Inflammatory macrophage treated with lipopolysaccharide for 4 hours (primary cell): ENCODE measurements around the gene B4GAT1.

ENCODE experiments used
- DNase-seq: peaks from one replicate; pipeline ENCODE4 v3.0.0-alpha.2; 2020

B4GAT1 gene

DNA sequence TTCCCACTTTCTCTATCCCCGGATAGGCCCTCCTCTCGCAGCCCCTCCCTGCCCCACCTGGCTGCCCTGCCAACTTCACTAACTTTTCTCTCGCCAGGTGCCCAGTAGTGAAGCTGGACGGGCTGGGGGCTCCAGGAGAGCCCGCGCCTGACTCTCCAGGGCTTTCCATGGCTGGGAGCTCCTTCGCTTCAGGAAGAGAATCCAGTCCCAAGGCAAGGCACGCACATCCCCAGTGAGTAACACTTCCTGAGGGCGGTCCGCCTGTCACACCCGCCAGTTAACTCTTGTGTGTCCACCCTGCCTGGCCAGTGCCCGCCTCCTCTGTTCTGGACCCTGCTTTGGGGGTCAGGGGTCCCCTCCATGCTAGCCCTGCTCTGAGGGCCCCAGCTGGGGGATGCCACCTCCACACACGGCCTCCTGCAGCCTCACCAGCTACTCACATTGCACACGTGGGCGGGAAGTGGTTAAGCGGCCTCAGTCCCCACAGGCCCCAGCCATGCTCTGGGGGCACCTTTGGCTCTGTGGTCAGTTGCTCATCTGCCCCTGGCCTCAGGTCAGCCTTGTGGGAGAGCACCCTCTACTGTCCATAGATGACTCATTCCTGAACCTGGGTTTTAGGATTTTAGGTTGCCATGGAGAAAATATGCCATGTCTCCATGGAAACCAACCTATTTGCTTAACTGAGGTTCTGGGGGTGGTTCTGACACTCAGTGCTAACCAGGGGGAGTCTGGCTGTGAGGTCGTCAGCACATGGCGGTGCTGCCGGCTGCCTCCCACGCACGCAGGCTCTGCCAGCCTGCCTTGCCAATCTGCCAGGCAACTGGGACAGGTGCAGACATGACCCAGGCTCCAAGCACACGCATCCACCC is 11.0 kb downstream of the B4GAT1 start, which contains the start of gene RIN1:
Gene RIN1 (minus strand): TSS at position 201 of the 869 bp plus-strand sequence. CDS start 32 bp downstream, at position 169.
- DNase-seq: peak; percentile 75

DNA sequence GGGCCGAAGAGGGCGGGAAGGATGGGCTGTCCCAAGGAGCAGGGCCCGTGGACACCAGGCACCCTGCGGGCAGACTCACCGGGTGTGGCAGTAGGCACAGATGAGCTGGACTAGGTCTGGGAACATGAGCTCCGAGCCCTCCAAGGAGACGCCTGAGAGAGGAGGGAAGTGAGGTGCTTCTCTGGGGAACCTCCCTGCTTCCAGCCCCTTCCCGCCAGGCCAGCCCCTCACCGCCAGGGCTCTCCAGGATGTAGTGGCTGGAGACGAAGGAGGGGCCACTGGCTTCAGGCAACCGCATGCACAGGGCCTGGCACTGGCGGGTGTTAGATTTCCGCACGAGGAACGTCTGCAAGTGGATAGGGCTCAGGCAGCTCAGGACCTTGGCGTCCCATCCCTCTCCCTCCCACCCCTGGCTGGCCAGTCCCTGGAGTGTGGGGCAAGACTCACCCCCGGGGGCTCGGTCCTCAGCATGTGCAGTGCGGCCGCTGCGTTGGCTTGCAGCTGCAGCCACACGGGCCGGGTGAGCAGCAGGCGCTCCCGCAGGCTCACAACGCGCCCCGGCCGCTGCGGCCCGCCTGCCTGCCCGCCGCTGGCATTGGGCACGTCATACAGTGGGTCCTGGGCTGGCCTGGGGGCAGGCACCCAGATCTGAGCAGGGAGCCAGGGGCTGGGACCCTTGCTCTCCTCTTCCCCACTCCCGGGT is 11.7 kb downstream of the B4GAT1 start:
- no peak for DNase-seq

DNA sequence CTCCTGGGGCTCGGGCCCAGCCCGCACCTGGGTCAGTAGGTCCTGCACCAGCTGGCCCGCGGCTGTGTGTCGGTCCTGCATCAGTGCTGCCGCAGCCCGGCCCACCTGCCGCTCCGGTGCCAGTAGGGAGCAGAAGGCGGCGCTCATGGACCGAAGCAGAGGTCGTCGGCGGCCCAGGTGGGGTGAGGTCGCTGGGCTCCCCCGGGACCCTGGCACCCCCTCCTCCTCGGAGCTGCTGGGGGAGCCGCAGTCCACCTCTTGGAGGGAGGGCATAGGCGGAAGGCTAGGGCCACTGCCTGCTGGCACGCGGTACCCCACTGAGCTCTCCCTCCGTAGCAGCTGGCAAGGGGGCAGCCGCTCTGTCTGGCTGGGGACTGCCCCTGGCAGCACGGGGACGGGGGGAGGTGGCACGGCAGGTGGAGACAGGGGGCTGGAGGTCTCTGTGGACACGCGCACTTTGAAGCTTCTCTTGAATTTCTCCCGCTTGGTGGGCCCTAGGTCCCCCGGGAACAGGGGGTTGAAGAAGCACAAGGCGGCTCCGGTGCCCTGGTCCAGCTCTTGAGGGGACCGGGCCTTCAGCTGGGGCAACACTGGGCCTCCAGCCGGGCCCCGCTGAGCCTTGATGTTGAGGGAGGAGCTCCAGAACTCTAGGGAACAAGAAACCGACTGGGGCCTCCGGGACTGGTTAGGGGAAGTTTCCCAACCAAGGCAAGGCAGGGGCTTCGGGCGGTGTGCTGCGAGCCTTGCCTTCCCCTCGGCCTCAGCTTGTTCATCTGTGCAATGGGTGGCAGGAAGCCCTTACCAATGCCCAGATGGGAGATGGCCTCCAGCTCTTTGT is 12.6 kb downstream of the B4GAT1 start:
- DNase-seq: peak; percentile 59

DNA sequence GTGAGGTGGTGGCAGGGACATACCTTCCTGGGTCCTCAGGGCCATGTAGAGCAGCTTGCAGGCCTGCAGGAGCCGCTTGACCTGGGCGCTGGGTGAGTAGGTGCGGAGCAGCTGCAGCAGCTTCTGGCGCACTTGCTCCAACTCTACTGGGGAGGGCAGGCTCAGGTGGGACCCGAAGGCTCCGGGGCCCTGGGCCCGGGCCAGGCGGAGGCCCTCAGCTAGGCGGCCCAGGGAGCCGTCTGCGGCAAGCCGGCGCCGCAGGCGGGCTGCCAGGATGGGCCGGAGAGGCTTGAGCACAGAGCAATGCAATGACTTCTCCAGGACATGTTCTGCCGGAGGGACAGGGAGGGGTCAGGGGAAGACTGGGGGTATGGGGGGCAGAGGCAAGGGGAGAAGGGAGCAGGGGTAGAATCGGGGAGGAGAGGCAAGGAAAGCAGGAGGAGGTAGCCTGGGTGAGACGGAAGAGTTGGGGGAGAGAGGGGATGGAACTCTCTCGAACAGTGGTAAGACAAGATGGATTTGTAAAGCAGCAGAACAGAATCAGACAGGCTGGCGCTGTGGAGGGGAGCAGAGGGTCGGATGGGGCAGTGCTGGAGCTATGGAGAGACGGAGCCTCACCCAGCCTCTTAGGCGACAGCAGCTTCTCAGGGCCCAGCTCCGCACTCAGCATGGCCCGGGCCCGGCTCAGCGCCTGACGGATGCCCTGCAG is 13.4 kb downstream of the B4GAT1 start:
- DNase-seq: no peak

DNA sequence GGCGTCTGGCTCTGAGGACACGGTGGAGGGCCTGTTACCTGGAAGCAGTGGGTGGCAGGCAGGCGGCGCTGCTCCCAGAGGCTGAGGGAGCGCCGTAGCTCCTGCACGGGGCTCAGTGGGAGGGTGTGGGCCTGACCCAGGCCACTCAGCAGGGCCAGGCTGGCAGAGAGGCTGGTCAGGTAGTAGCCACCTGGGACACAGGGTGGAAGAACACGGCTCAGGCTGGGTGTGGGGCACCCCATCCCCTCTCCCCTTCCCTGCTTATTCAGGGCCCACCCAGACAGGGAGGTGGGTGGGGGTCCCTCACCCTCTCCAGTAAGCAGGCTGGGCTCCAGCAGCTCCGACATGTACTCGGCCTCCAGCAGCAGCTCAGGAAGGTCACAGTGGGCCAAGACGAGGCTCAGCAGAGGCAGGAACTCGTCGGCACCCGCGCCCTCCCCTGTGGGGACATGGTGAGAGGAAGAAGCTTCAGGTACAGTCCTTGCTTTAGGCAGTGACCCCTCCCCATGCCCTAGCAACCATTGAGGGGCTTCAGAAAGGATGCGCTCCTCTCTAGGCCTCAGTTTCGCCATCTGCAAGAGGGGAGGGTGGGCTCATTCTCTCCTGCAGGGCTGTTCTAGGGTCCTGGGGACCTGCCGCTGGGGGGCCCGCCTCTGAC is 14.1 kb downstream of the B4GAT1 start:
- no peak for DNase-seq

DNA sequence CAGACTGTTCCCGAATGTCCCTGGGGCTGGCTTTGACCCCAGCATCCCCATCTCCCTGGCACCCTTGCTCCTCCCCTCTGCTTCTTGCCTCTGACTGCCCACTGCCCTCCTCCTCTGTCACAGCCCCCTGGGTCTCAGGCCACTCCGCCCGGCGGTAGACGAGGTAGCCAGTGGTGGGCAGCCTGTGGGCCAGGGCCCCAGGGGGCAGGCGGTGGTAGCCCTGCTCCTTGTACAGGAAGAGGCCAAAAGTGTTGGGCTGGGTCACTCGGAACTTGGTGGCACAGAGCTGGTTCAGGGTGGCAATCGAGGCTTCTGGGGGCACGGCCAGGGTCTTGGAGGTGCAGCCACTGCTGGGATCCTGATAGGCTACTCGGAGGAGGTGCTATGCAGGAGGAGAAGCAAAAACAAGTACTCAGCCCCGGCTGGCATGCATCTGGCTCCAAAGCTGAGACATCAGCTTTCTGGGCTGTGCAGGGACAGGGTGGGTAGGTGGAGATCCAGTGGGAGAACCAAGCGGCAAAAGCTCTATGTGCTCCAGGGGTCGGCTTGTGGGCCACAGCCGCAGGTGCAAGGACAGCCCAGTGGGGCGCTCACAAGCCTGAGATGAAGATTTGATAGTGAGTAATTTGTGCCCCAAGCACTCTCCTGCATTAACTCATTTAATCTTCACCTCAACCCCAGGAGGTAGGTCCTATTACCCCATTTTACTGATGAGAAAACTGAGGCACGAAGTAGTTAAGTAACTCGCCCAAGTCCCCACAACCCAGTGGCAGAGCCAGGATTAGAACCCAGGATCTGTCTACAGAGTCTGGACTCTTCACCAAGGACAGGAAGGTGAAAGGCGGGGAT is 14.8 kb downstream of the B4GAT1 start:
- no peak for DNase-seq

DNA sequence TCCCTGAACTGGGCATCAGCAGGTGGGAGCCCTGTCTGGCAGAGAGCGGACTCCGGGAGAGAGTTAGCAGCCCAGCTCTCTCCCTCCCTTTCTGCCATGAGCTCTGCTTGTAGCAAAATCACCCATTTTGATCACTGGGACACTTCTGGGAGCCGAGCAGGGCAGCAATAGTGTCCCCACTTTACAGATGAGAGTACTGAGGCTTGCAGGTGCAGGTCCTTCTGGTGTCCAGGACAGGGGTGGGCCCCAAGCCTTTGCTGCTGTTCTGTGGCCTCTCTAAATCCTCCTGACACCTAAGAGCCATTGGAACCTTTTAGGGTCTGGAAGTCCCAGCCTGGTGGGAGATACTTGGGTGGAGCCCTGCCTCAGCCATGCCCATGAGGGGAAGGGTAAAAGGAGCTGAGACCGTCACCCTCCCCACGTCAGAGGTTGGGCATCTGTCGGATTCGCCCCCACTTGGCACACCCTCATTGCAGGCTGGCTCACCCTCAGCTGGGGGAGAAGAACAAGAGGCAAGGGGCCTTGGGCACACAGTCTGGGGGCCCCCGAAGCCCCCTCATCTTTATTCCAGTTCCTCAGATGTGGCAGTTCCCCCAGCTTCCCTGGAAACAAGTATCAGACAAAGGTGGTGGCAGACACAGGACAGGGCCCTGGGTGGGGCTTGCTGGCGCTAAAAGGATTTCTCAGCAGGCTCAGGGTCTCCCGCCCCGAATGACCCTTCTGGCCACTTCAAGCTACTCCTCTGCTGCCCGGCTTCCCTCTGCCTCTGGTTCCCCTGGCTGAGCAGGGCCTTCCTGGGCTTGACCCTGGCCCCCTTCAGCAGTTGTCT is 15.7 kb downstream of the B4GAT1 start:
- DNase-seq: no peak

DNA sequence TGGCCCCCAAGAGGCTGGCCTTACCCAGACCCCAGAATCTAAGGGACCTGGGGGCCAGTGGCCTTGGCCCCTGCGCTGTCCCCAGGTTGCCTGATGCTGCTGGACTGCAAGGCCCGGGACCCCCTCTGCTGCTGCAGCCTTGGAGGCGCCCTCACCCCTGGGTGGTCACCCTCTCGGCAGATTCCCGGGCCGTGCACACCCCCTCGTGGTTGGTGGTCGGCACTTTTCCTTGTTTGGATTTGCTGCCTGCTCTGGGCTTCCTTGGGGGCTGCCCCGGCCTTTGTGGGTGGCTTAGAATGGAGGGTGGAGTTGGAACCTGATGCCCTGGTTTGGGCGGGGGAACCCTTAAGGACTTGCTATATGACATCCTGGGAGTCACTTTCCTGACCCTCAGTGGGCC is 16.5 kb downstream of the B4GAT1 start:
- no peak for DNase-seq

DNA sequence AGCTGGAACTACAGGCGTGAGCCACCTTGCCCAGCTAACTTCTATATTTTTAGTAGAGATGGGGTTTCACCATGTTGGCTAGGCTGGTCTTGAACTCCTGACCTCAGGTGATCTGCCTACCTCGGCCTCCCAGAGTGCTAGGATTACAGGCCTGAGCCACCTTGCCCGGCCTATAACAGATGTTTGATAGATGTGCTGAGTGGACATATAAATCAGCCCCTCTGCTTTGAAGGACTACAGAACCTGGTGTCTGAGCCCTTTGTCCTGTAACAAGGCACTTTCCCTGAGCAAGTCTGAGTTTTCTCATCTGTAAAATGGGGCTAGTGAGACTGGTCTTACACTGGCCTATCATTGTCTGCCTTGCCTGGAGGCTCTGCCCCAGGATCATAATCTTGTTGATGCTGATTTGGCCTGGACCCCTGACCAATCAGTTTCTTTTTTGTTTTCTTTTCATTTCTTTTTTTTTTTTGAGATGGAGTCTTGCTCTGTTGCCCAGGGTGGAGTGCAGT is 18.2 kb downstream of the B4GAT1 start:
- no peak for DNase-seq

DNA sequence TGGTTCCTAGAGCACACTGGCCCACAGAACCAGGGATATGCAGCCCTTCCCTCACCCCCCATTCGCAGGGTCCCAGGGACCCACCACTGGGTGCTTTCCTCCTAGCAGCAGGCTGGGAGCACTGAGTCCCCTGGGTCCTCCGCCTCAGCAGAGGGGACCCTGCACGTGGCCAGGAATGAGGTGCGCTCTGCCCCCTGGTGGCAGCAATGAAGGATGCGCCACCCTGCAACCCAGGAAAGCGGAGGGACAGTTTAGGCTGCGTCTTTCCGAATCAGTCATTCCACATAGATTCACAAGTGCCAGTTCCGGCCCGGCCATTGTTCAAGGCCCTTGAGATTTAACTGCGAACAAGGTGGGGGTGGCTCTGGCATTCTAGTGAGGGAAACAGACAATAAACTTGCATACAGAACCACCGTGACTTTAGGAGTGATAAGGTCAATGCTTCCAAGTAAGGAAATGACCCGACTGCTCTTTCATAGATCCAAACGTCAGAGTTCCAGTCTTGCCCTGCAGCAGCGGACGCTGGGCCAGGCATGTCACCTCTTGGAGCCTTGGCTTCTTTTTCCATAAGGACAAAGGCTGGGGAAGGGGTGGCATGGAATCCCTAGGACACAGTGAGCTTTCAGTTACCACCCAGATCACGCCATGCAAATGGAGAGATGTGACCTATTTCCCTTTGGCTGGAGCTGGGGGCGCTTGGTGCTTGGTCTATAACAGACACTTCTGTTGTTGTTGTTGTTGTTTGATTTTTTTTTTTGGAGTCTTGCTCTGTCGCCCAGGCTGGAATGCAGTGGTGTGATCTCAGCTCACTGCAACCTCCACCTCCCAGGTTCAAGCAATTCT is 18.9 kb downstream of the B4GAT1 start:
- peak; percentile 64 for DNase-seq

DNA sequence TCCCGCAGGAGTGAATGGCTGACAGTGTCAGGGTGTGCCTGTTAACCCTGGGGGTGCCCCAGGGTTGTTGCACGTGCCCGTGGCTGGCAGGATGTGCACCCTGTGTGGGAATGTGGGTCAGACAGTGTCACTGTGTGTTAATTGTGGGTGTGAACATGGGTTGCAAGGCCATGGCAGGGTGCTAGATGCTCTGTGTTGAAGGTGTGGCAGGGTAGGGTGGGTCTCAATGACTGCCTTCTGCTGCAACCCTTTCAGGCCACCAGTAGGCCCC is 19.5 kb downstream of the B4GAT1 start:
- no peak for DNase-seq

DNA sequence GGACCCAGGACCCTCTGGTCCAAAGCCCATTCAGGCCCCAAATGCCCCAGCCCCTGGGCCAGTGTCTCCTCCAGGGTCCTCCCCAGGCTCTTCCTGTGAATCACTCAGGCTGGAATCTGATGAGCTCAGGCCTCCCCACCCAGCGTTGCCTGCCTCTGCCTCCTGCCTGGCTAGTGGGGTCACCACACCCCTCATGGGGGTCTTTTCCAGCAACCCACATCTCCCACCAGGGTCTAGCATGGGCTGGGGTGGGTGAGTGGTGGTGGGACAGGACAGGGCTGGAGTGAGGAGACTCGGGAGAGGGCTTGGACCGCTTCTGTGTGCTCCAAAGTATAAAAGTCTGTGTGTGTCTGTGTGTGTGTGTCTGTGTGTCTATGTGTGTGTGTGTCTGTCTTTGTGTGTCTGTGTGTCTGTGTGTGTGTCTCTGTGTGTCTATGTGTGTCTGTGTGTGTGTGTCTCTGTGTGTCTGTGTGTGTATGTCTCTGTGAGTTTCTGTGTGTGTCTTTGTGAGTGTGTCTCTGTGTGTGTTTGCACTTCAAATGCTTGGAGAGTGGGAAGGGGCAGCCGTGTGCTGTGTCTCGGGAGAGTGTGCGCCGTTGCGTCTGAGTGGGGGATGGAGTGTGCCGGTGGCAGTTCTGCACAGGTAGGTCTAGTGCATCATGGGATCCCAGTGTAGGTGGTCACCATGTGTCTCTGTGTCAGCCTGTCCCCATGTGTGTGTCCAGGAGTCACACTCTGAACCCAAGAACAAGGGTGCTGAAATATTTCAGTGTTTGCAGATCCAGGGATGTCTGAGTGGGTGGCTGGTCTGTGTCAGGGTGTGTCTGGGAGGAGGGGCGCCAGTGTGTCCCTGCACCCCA is 20.0 kb downstream of the B4GAT1 start:
- no peak for DNase-seq

DNA sequence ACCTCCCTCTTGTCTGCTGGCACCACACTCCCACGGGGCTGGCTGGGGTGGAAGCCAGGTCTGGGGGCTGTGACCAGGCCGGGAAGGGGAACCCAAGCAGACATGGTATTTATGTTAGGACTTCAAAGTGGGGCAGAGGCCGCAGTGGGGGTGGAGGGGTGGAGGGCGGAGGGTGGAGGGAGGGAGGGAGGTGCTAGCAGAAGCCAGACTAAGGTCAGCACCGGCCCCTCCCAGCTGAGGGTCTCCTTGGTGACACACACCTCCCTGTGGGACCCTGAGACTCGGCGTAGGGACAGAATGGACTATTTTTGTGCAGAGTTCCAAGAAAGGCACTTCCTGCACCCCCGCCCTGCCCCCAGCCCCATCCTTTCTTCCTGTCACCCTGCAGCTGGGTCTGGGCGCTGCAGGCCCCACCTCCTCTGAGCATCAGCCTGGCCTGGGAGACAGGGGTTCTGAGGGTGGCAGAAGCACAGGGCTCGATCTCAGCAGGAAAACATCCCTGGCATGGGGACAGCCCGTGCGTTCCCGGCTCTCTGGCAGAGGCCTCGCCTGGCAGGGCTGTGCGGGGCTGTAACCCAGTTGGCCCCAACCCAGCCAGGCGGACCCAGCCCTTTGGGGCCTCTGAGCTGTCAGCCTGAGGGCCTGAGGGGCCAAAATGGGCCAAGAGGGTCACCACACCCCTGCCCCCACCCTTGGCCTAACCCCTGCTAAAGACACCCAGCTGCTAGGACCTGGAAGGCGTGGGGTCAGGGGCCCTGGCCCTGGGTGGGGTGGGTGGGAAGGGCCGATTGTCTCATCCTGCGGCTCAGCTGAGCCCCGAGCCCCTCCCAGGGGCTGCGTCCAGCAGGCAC is 20.9 kb downstream of the B4GAT1 start:
- DNase-seq: no peak

DNA sequence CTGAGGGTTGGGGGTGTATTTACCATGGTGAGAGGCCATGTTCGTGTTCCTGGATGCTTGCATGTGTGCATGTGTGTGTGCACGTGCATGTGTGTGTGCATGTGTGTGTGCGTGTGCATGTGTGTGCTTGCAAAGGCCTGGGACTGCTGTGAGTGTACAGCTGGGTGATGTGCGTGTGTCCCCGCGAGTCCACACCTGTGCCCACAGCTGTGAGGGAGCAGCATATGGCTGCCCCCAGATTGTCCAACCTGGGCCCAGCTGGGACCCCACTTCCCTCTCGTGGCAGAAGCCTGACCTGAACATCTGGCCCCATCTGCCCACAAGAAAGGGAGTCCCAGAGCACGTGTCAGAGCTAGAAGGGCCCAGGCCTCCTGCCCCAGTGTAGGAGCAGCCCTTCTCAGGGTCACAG is 22.2 kb downstream of the B4GAT1 start:
- DNase-seq: no peak

DNA sequence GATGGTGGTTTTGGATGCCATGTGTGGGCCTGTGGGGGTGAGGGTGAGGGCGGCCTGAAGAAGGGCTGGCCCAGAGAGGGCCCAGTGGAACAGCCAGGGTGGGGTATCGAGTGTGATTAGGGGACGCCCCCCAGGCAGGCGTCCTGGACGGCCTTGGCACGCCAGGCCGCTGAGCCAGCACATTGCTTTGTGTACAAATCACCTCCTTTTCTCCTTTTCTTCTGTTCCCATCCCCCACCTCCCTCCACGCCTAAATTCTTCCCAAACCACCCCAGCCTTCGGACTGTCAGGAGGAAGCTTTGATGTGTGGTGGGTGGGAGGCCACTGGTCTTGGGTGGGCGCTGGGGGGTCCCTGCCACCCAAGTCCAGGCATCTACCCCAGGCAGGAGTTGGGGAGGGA is 22.8 kb downstream of the B4GAT1 start:
- no peak for DNase-seq

DNA sequence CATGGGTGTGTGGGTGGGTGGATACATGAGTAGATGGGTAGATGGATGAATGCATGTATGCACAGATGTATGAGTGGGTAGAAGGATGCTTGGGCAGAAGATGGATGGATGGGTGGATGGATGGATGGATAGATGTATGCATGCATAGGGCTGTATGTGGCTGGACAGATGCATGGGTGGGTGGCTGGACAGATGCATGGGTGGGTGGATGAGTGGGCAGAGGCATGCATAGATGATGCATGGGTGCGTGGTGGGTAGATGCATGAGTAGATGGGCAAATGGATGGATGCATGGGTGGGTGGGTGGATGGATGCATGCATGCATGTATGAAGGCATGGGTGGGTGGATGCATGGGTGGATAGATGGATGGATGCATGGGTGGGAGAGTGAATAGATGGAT is 23.7 kb downstream of the B4GAT1 start:
- DNase-seq: no peak

DNA sequence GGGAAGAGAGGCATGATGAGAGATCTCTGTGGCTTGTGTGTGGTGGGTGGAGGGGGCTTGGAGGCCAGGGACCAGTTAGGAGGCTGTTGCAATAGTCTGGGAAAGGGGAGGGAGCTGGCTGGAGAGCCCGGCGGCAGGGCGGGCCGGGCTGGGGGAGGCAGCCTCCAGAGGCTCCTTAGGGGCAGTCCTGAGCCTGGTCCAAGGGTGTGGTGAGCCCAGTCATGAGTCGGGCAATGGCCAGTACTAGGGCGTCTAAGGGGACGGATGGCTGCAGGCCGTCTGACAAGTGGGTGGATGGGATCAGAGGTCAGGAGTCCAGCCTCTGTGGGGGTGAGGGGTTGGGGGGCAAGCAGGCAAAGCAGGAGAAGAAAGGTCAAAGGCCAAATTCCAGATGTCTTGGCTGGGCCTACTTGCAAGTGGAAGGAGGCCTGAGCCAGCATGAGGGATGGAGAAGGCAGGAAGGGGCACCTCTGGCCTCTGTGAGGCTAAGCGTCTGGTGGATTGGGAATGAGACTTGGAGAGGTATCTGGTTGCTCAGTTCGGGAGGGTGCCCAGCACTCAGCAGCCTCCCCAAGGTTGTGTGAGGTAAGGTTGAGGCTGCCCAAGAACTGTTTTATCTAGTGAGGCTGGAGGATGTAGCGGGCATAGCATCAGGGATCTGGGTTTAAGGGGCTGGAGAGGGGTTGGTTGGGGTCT is 24.5 kb downstream of the B4GAT1 start:
- DNase-seq: no peak
